Ovary (tissue), 3 donors: ENCODE measurements around the gene EPPIN.

Experiments used
- CTCF ChIP-seq, 3 donors: fragments of 450-650 bp in 2 of 3; fragments of 200-600 bp in 1 of 3; IDR thresholded peaks; one replicate each; pipeline versions ENCODE4 v1.5.1 to v1.8.0; 2016 to 2022; ENCODE audit warnings: antibody characterized with exemption in 3 of 3, mild to moderate bottlenecking in 1 of 3
- EP300 ChIP-seq: sonication (generic); formaldehyde crosslinking; IDR thresholded peaks from one replicate; pipeline ENCODE4 v1.6.1; 2017; ENCODE audit warnings: antibody characterized with exemption
- POLR2A ChIP-seq: fragments of 450-650 bp; IDR thresholded peaks from one replicate; pipeline ENCODE4 v1.6.1; 2017; ENCODE audit warnings: antibody characterized with exemption, mild to moderate bottlenecking, moderate library complexity
- donor health status: DM: no; HTN: no; CAD: no.

GRCh38 chr20:45495501-45495941 lies 51.7 kb downstream of the EPPIN start:
- TF ChIP-seq EP300 = no peak
- no peak for TF ChIP-seq CTCF (IDR thresholded peaks at IDR 0.05)
- no peak for TF ChIP-seq POLR2A
